C4-2B (cell line): ENCODE data around the gene PARP12.

Experiments
- H3K27ac ChIP-seq: fragments of 450-650 bp; 2 replicates; pipeline ENCODE4 v1.5.1; 2017
- ZFX ChIP-seq: fragments of 450-650 bp; IDR thresholded peaks from 2 replicates; pipeline ENCODE4 v1.6.1; 2017
- TF ChIP-seq, protein P1 (sequence below): fragments of 450-650 bp; conservative IDR thresholded peaks from 2 replicates; pipeline ENCODE4 v1.5.1; 2017; ENCODE audit warnings: mild to moderate bottlenecking

The PARP12 gene

DNA sequence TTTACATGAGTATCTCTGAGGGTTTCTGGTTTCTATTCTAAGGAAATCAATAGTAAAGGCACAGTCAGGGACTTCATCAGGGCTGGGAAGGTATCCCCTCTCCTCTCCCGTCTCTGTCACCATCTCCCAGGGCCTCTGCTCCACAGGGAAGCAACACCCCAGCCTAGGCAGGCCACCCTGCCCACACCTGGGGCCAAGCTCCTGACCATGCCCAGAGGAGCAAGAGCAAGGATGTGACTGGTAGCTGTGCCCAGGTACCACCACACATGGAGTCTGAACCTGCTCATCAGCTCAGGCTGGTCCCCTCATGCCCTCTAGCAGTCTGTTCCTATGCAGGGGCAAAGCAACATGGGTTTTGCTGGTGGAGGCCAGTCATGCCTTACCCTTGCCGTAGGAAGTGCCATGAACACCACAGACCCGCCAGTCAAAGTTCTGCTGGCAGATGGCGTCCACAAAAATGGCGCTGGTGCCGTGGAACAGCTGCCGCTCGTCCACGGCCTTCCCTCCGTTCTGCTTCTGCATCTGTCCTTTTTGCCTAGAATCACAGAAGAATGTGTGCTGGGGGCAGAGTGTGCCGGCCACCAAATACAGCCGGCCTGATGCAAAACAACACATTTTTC, 36.8 kb downstream of the PARP12 start:
- H3K27ac ChIP-seq = no peak overlapping the region
- no peak for TF ChIP-seq ZFX
- TF ChIP-seq, protein P1, sequence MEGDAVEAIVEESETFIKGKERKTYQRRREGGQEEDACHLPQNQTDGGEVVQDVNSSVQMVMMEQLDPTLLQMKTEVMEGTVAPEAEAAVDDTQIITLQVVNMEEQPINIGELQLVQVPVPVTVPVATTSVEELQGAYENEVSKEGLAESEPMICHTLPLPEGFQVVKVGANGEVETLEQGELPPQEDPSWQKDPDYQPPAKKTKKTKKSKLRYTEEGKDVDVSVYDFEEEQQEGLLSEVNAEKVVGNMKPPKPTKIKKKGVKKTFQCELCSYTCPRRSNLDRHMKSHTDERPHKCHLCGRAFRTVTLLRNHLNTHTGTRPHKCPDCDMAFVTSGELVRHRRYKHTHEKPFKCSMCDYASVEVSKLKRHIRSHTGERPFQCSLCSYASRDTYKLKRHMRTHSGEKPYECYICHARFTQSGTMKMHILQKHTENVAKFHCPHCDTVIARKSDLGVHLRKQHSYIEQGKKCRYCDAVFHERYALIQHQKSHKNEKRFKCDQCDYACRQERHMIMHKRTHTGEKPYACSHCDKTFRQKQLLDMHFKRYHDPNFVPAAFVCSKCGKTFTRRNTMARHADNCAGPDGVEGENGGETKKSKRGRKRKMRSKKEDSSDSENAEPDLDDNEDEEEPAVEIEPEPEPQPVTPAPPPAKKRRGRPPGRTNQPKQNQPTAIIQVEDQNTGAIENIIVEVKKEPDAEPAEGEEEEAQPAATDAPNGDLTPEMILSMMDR = no peak

DNA sequence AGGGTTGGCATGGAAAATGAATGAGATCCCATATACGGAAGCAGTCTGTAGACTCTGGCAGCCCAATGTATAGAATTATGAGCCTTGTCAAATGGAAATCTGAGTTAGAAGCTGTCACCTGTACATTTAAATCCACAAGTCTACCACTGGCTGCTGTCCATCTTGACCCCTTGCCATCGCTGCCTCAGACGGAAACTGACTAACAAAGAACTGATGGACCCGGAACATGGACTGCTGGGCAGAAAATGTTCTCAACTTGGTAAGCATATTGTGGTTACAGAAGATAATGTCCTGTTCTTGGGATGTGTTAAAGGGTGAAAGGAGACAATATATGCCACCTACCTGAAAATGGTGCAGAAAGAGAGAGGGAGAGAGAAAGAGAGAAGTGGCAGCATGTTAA, 37.5 kb downstream of the PARP12 start:
- TF ChIP-seq ZFX = no peak
- TF ChIP-seq, protein P1 = no peak
- no peak overlapping the region for H3K27ac ChIP-seq

DNA sequence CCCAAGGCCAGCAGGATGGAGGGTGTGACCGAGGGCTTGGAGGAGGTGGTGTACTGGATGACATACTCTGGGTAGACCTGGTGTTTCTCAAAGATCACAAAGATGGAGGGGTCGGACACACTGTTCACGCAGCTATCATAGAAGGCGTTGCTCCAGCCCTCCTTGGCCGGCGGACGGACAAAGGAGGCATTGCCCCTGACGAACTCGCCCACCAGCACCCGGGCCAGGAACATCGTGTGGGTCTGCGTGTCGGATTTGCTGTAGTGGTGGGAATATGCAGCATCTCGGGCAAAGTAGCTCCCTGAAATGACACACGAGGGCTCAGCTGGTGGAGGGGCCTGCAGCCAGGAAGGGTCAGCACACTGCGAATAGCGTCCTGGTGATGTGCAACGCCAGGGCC, 38.2 kb downstream of the PARP12 start:
- H3K27ac ChIP-seq = no peak overlapping the region
- no peak for TF ChIP-seq ZFX
- TF ChIP-seq, protein P1 = no peak

DNA sequence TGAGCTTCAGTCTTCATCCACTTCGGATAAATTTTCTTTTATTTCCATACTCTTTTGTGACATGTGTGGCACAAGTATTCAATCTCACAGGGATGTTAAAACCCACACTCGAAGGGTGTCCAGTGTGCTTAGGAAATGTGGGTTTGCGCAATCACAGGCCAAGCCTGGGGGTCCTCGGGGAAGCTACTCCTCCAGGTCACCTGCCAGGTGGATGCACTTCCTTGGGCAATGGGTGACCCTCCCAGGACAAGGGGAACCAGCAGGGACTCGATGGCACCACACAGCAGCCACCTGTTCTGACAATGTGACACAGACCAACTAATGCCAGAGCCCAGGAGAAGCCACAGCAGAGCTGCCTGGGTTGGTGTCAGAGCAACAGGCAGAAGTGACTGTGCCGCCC, 39.0 kb downstream of the PARP12 start:
- H3K27ac ChIP-seq = peak overlapping the region; percentile 59
- TF ChIP-seq ZFX = no peak
- TF ChIP-seq, protein P1 = no peak

DNA sequence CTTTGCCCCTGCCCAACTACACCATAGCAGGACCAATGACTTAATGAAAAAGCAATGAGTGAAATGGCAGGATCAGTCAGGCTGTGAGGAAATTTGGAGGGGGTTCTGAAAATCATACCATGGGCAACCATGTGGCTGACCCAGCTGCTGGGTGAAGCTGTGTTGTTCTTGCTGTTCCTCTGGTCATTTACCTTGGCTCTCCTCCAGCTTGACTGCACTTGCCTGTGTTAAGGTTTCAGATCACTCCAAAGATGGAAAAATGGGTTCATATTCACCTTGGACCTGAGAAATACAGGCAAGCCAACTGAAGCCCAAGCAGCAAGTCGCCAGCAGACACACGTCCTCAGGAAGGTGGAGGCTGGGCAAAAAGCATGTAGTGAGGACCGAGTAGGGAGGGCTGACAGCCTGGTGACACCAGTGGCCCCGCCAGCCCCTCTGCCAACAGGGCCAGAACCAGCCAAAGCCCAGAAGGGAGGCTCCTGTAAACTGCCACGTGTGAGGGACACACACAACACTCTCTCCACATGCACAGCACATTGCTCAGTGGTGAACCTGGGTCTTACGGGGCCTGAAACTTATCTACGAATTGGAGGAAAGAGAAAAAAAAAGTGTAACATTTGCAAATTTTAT, 40.1 kb downstream of the PARP12 start:
- TF ChIP-seq, protein P1 = no peak
- TF ChIP-seq ZFX = no peak
- peak overlapping the region; percentile 59 for H3K27ac ChIP-seq

DNA sequence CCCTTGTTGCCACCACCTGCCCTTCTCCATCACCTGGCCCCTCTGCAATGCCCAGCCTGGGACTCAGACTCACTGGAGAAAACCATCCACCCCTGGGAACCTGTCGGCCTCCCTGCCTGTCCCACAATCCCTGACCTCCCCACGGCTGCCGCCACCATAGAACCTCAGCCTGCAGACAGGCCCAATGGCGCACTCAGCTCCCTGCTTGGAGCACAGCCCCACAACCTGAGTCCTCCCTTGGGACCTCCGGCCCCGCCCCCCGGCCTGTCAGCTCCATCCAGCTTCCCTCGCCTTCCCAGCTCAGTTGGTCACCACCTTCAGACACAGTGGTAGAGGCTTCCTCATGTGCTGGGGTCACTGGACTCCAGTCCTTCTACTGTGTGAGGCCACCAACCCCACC, 41.1 kb downstream of the PARP12 start:
- TF ChIP-seq, protein P1 = no peak
- TF ChIP-seq ZFX = no peak
- no peak overlapping the region for H3K27ac ChIP-seq

DNA sequence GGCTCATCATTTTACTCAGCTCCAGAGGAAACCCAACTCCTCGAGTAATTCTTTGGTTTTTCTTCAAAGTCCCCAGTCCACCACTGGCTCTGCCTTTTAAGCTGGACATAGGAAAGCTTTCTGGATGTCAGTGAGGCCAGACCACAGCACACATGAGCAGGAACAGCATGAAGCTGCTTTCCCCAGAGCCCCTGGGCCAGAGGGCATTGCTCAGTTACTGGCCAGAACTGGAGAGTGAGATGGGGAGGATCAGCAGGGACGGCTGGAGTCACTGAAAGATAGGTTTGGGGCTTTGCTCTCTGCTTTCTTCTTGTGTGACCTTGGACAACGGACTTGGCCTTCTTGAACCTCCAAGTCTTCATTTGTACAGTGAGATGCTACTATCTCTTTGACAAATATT, 43.1 kb downstream of the PARP12 start:
- no peak overlapping the region for H3K27ac ChIP-seq
- TF ChIP-seq ZFX = no peak
- TF ChIP-seq, protein P1 = no peak
